ENCODE data around the gene CHD6.

CHD6 gene

GRCh38 chr20:41627001-41627495 is 8.9 kb upstream of the CHD6 start (continued):
- TF ChIP-seq YY2 (tag by site-specific recombination; IDR thresholded peaks at IDR 0.05) (no peak), ZNF416 (tag by site-specific recombination; IDR thresholded peaks at IDR 0.05) (no peak), ZNF214 (tag by site-specific recombination; IDR thresholded peaks at IDR 0.05; ENCODE audit: borderline replicate concordance) (no peak), ZNF132 (tag by site-specific recombination; IDR thresholded peaks at IDR 0.05; ENCODE audit: borderline replicate concordance) (no peak), ZBTB10 (tag by site-specific recombination; IDR thresholded peaks at IDR 0.05) (no peak), ZNF629 (tag by site-specific recombination; IDR thresholded peaks at IDR 0.05) (no peak), ZFHX2 (tag by site-specific recombination; conservative IDR thresholded peaks at IDR 0.05) (no peak)

GRCh38 chr20:41623625-41624375 is 5.6 kb upstream of the CHD6 start:
- Histone ChIP-seq H3K36me3 (ENCODE audit: control insufficient read depth in 2 of 2, insufficient read depth in 1 of 2, low read length in 2 of 2) (no peaks in the 10 kb centered on the region), H3K9me3 (ENCODE audit: control insufficient read depth, insufficient read depth, low read depth, low read length) (no peaks in the 10 kb centered on the region), H3K27ac (ENCODE audit: extremely low read depth, low read depth, low read length) (no peak overlapping the region), H3K4me1 (ENCODE audit: control insufficient read depth, insufficient read depth, low read length) (no peaks in the 10 kb centered on the region), H3K4me3 (ENCODE audit: low read depth, low read length) (no peak overlapping the region)
- ChIA-PET POLR2A (interaction anchor here (0.6 kb wide), 1 partner anchor 1967 kb away, joined by 3 read pairs; the partner anchor contains the start of gene IFT52), CTCF (interaction anchor here (1.3 kb wide), 1 partner anchor 10 kb away, joined by 3 read pairs; no protein-coding TSS in a partner anchor)
- TF ChIP-seq ZNF366 (tag by site-specific recombination; conservative IDR thresholded peaks at IDR 0.05) = no peak
- TF ChIP-seq ZNF416 (tag by site-specific recombination; IDR thresholded peaks at IDR 0.05) = no peak
- no peak for TF ChIP-seq ZNF138 (tag by site-specific recombination; IDR thresholded peaks at IDR 0.05; ENCODE audit: borderline replicate concordance)
- no peak for TF ChIP-seq ZFP37 (tag by site-specific recombination; IDR thresholded peaks at IDR 0.05)
- no peak for TF ChIP-seq ZFP3 (tag by site-specific recombination; IDR thresholded peaks at IDR 0.05; ENCODE audit: low read depth)
- TF ChIP-seq ZNF664 (tag by site-specific recombination; IDR thresholded peaks at IDR 0.05) = no peak
- no peak for TF ChIP-seq ZNF10 (tag by site-specific recombination; IDR thresholded peaks at IDR 0.05)
- TF ChIP-seq ZNF274 (IDR thresholded peaks at IDR 0.05; ENCODE audit: low read length) = no peak
- TF ChIP-seq ZNF274 (tag by site-specific recombination; IDR thresholded peaks at IDR 0.05; ENCODE audit: borderline replicate concordance) = no peak
- no peak for TF ChIP-seq ZSCAN4 (tag by site-specific recombination; IDR thresholded peaks at IDR 0.05)
- no peak for TF ChIP-seq ZNF707 (tag by site-specific recombination; IDR thresholded peaks at IDR 0.05)
- TF ChIP-seq ZNF26 (tag by site-specific recombination; IDR thresholded peaks at IDR 0.05) = no peak
- no peak for TF ChIP-seq PRDM6 (tag by site-specific recombination; IDR thresholded peaks at IDR 0.05)
- TF ChIP-seq GLI4 (tag by site-specific recombination; IDR thresholded peaks at IDR 0.05) = no peak
- TF ChIP-seq ZNF658 (tag by site-specific recombination; IDR thresholded peaks at IDR 0.05) = no peak
- TF ChIP-seq ZFP41 (tag by site-specific recombination; IDR thresholded peaks at IDR 0.05; ENCODE audit: borderline replicate concordance) = no peak
- no peak for TF ChIP-seq SCRT1 (tag by site-specific recombination; IDR thresholded peaks at IDR 0.05; ENCODE audit: borderline replicate concordance)
- no peak for TF ChIP-seq ZNF292 (tag by site-specific recombination; IDR thresholded peaks at IDR 0.05; ENCODE audit: borderline replicate concordance, low read depth)
- TF ChIP-seq ZNF747 (tag by site-specific recombination; IDR thresholded peaks at IDR 0.05) = no peak
